Hepatocyte (in vitro differentiated cells): ENCODE measurements around the gene NHERF2. TPM values are rescaled to one million over a fixed set of nuclear protein-coding genes. Genes with fewer than 3 reads are reported as not detected.
A peak's percentile ranks its signal among the peaks of the same experiment; 100 is the strongest.

Experiments used
- DNase-seq: peaks from one replicate; pipeline ENCODE4 v3.0.0-alpha.2; 2016; ENCODE audit warnings: low spot score
- H2AFZ ChIP-seq: fragments of 200-600 bp; sonication (generic); 2 replicates; pipeline ENCODE4 v1.6.0; 2016; ENCODE audit warnings: antibody characterized with exemption, mild to moderate bottlenecking
- H3K27ac ChIP-seq: fragments of 200-600 bp; sonication (generic); 2 replicates; pipeline ENCODE4 v1.5.1; 2016; ENCODE audit warnings: mild to moderate bottlenecking
- H3K27me3 ChIP-seq: fragments of 200-600 bp; sonication (generic); 2 replicates; pipeline ENCODE4 v1.6.1; 2016
- H3K36me3 ChIP-seq: fragments of 200-600 bp; sonication (generic); replicated peaks from 2 replicates; pipeline ENCODE4 v1.5.1; 2016; ENCODE audit warnings: low read depth; ENCODE audit not compliant: insufficient read depth
- H3K4me1 ChIP-seq: fragments of 200-600 bp; sonication (generic); 2 replicates; pipeline ENCODE4 v1.5.1; 2016; ENCODE audit warnings: mild to moderate bottlenecking, moderate library complexity; ENCODE audit not compliant: insufficient read depth
- H3K4me2 ChIP-seq: fragments of 200-600 bp; sonication (generic); 2 replicates; pipeline ENCODE4 v1.6.0; 2016
- H3K4me3 ChIP-seq: fragments of 200-600 bp; sonication (generic); 2 replicates; pipeline ENCODE4 v1.5.1; 2016; ENCODE audit warnings: mild to moderate bottlenecking
- H3K79me2 ChIP-seq: fragments of 200-600 bp; sonication (generic); 2 replicates; pipeline ENCODE4 v1.6.0; 2017; ENCODE audit warnings: mild to moderate bottlenecking
- H3K9me2 ChIP-seq: fragments of 200-600 bp; sonication (generic); replicated peaks from 2 replicates; pipeline ENCODE4 v1.6.0; 2017; ENCODE audit warnings: mild to moderate bottlenecking; ENCODE audit not compliant: insufficient read depth
- H3K9me3 ChIP-seq: fragments of 200-600 bp; sonication (generic); 2 replicates; pipeline ENCODE4 v1.5.1; 2016; ENCODE audit warnings: low read depth, mild to moderate bottlenecking
- H4K20me1 ChIP-seq: fragments of 200-600 bp; sonication (generic); 2 replicates; pipeline ENCODE4 v1.6.0; 2016; ENCODE audit warnings: mild to moderate bottlenecking; ENCODE audit not compliant: insufficient read depth, poor library complexity, severe bottlenecking
- EZH2 ChIP-seq: fragments of 200-600 bp; sonication (generic); IDR thresholded peaks from 2 replicates; pipeline ENCODE4 v1.6.1; 2016; ENCODE audit warnings: antibody characterized with exemption, mild to moderate bottlenecking, borderline replicate concordance
- EZH2phosphoT487 ChIP-seq: fragments of 200-600 bp; sonication (generic); IDR thresholded peaks from one replicate; pipeline ENCODE4 v1.6.1; 2018; ENCODE audit warnings: antibody characterized with exemption, mild to moderate bottlenecking, low read depth, moderate library complexity; ENCODE audit not compliant: unreplicated experiment, severe bottlenecking
- WGBS: methylation state at CpG from one replicate; pipeline ENCODE4 v1.1.6; 2016; ENCODE audit warnings: low lambda C conversion rate; ENCODE audit errors: missing lambda C conversion rate; 5-methylcytosine and 5-hydroxymethylcytosine counted together
- polyA plus RNA-seq: library from polyadenylated mRNA; unstranded; fragments of >200 nt; fragmentation: Nextera tagmentation; extraction: Ambion mirVana; gene quantifications from 2 replicates; pipeline ENCODE4 v1.2.1, GENCODE V29; 2016
- total RNA-seq: library from RNA; depleted of rRNA; stranded (reverse); fragments of >200 nt; gene quantifications from 2 replicates; pipeline ENCODE4 v1.2.3, GENCODE V29; 2014
- TF ChIP-seq, protein P1 (sequence below): fragments of 200-600 bp; sonication (generic); IDR thresholded peaks from 2 replicates; pipeline ENCODE4 v1.5.1; 2016; ENCODE audit warnings: antibody characterized with exemption, mild to moderate bottlenecking; ENCODE audit not compliant: poor library complexity

The NHERF2 gene
- total and polyA plus RNA-seq, 2 experiments from 2014 or later = 29.6 to 43.8 TPM

DNA sequence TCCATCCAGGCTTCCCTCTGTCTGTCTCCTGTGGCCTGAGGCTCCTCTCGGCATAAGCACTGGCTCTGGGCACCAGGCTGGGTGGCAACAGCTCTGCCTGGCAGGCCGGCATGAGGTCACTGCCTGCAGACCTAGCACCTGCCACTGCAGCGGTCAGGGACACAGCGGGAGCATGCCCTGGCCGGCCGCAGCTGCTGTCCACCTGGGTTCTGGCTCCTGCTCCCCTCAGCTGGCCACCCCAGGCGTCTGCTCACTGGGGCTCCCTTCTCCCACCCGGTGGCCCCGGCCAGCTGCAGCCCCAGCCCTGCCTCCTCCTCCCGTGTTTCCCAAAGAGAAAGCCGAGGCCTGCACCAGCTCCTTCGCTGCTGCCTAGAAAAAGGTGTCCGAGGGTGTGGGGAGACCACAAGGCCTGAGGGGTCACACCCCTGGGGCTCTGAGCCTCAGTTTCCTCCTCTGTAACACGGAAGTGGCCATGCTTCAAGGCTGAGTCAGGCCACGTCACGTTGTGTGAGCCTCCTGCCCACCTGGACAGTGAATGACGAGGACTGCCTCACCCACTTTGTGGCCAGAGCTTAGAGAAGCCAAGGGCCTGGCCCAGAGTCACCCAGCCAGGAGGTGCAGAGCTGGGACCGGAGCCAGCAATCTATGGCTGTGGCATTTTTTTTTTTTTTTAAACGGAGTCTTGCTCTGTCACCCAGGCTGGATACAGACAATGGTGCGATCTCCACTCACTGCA, 14.3 kb downstream of the NHERF2 start:
- DNase-seq = no peak
- no peaks in the 10 kb centered on the region for H3K36me3 ChIP-seq
- WGBS = 90% methylated on average over 19 of the region's 20 CpGs

DNA sequence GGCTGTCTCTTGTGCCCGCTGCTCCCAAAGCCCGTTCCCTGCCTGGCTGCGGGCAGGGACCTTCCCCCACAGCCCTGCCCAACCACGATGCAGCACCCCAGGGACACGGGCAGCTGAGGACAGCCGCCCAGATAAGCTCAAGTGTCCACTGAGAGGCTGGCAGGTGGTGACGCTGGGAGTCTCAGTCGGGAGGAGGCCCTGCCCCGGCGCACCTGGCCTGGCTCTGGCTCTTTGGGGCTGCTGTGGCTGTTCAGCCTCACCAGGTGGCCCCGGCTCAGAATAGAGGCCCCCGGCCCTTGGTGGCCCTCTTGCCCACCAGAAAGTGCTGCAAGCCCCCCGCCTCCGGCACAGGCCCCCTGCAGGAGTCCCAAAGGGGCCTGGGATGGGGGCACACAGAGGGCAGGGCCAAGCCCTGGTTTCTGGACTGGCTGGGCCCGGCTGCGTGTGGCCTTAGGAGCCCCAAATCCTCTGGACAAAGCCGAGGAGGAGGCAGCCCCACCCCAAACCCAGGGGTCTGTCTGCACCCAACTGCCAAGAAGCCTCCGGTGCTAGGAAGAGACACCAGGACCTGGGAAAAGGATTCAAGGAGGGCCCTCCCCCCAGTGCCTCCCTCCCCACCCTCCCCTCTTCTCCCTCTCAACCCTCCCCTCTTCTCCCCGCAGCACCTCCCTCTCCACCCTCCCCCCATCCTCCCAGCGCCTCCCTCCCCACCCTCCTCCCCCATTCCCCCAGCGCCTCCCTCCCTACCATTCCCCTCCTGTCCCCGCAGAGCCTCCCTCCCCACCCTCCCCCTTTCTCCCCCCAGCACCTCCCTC, 15.7 kb downstream of the NHERF2 start:
- no peak for DNase-seq
- no peaks in the 10 kb centered on the region for H3K9me2 ChIP-seq
- H4K20me1 ChIP-seq = no peaks in the 10 kb centered on the region
- H3K4me1 ChIP-seq = peaks cover 48% of the 10 kb centered on the region
- H3K27me3 ChIP-seq = no peaks in the 10 kb centered on the region
- no peaks in the 10 kb centered on the region for H3K9me3 ChIP-seq
- no peak overlapping the region for H2AFZ ChIP-seq
- no peak overlapping the region for H3K4me2 ChIP-seq
- WGBS = 88% methylated on average over 18 of the region's 22 CpGs
- peak overlapping the region; percentile 51 for H3K27ac ChIP-seq
- no peak overlapping the region for H3K4me3 ChIP-seq
- TF ChIP-seq EZH2phosphoT487 = no peak
- no peak for TF ChIP-seq EZH2
- no peaks in the 10 kb centered on the region for H3K36me3 ChIP-seq
- H3K79me2 ChIP-seq = peaks cover 8% of the 10 kb centered on the region

More for the DNA sequence above, 14.3 kb downstream of the NHERF2 start:
- peaks cover 52% of the 10 kb centered on the region for H3K4me1 ChIP-seq
- H4K20me1 ChIP-seq = no peaks in the 10 kb centered on the region
- TF ChIP-seq EZH2 (no peak), EZH2phosphoT487 (no peak)
- TF ChIP-seq, protein P1, sequence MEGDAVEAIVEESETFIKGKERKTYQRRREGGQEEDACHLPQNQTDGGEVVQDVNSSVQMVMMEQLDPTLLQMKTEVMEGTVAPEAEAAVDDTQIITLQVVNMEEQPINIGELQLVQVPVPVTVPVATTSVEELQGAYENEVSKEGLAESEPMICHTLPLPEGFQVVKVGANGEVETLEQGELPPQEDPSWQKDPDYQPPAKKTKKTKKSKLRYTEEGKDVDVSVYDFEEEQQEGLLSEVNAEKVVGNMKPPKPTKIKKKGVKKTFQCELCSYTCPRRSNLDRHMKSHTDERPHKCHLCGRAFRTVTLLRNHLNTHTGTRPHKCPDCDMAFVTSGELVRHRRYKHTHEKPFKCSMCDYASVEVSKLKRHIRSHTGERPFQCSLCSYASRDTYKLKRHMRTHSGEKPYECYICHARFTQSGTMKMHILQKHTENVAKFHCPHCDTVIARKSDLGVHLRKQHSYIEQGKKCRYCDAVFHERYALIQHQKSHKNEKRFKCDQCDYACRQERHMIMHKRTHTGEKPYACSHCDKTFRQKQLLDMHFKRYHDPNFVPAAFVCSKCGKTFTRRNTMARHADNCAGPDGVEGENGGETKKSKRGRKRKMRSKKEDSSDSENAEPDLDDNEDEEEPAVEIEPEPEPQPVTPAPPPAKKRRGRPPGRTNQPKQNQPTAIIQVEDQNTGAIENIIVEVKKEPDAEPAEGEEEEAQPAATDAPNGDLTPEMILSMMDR = no peak
- peak overlapping the region; percentile 91 for H3K27ac ChIP-seq
- no peaks in the 10 kb centered on the region for H3K9me2 ChIP-seq
- H3K79me2 ChIP-seq = peaks cover 7% of the 10 kb centered on the region
- H3K4me2 ChIP-seq = no peak overlapping the region
- no peak overlapping the region for H3K4me3 ChIP-seq
- no peaks in the 10 kb centered on the region for H3K9me3 ChIP-seq
- no peaks in the 10 kb centered on the region for H3K27me3 ChIP-seq
- H2AFZ ChIP-seq = no peak overlapping the region

DNA sequence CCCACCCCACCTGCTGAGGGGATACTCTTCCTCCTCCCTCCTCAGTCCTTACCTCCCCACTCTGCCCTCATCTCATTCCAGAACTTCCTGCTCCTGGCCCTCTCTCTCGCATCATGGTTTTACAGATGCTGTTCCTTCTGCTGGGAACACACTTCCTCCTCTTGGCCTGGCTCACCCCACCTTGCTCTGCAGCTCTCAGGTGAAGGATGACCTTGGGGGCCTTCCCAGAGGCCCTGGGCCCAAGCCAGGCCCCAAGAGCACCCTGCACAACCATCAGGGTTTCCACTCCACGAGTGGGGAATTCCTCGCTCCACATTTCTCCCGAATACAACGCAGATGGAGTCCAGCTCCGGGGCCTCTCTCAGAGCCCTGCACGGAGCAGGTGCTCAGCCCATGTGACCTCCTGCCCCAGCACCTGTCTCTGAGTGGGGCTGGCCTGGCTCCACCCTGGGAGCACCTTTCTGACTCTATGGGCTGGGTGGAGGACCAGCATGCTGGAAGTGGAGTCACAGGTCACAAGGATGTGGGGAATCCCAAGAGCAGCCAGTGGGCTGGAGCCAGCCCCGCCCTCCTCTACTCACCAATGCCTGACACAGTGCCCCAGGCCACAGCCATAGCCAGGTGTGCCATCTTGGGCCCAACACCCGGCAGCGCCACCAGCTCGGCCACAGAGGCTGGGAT, 16.4 kb downstream of the NHERF2 start:
- no peaks in the 10 kb centered on the region for H3K36me3 ChIP-seq
- WGBS = 95% methylated on average over 11 of the region's 11 CpGs

More for the DNA sequence above, 16.4 kb downstream of the NHERF2 start:
- H3K27me3 ChIP-seq = no peaks in the 10 kb centered on the region
- peaks cover 10% of the 10 kb centered on the region for H3K79me2 ChIP-seq
- TF ChIP-seq, protein P1 = no peak
- no peak for TF ChIP-seq EZH2
- no peak for TF ChIP-seq EZH2phosphoT487
- no peaks in the 10 kb centered on the region for H3K9me2 ChIP-seq
- H3K4me3 ChIP-seq = no peak overlapping the region
- DNase-seq = no peak
- H2AFZ ChIP-seq = no peak overlapping the region
- H3K27ac ChIP-seq = no peak overlapping the region
- no peaks in the 10 kb centered on the region for H3K9me3 ChIP-seq
- no peak overlapping the region for H3K4me2 ChIP-seq
- peaks cover 41% of the 10 kb centered on the region for H3K4me1 ChIP-seq
- no peaks in the 10 kb centered on the region for H4K20me1 ChIP-seq
